ENCODE results near the gene FEN1.

DNA sequence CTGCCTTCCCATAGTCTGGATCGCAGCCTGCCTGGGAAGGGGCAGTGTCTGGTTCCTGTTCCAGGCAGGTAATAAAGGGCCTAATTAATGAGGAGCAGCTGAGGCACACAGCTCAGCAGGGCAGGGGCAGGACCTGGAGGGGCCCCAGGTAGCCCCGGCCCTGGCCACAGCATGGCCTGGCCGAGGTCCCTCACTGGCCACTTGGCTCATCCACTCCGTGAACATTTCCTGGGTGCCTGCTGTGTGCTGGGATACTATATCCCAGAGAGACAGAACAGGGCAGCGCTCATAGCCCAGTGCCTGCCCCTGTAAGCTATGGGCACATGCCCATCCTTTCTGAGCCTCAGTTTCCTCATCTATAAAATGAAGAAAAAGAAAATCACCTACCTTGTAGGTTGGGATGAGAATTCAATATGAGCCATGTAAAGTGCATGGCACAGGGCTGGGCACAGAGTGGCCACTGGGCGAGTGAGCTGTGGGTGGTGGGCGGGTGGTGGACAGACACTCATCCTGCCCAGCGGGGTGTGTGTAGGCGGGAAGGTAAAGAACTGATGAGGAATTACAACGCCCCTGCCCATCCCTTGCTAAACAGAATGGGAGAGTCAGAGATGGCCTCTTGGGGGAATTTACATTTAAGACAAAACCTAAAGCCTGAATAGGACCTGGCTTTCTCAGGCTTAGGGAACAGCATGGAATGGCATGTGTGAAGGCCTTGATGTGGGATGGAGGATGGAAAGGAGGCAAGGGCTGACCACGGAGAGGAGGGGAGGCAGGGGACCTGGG lies 31.1 kb upstream of the FEN1 start:
- TF ChIP-seq, protein P1, sequence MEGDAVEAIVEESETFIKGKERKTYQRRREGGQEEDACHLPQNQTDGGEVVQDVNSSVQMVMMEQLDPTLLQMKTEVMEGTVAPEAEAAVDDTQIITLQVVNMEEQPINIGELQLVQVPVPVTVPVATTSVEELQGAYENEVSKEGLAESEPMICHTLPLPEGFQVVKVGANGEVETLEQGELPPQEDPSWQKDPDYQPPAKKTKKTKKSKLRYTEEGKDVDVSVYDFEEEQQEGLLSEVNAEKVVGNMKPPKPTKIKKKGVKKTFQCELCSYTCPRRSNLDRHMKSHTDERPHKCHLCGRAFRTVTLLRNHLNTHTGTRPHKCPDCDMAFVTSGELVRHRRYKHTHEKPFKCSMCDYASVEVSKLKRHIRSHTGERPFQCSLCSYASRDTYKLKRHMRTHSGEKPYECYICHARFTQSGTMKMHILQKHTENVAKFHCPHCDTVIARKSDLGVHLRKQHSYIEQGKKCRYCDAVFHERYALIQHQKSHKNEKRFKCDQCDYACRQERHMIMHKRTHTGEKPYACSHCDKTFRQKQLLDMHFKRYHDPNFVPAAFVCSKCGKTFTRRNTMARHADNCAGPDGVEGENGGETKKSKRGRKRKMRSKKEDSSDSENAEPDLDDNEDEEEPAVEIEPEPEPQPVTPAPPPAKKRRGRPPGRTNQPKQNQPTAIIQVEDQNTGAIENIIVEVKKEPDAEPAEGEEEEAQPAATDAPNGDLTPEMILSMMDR (IDR thresholded peaks at IDR 0.05; ENCODE audit: poor library complexity), result no peak
- TF ChIP-seq EZH2phosphoT487 (IDR thresholded peaks at IDR 0.05; ENCODE audit: low read depth, severe bottlenecking, unreplicated experiment) (no peak), EZH2 (IDR thresholded peaks at IDR 0.05; ENCODE audit: borderline replicate concordance) (no peak)
